DMS79 treated with DMSO at 0.1 percent for 48 hours (cell line): ENCODE measurements around the gene FLT1.
A peak's percentile ranks its signal among the peaks of the same experiment; 100 is the strongest.

Source experiments
- DNase-seq: peaks from one replicate; lab custom pipeline; 2025; lab: John Stamatoyannopoulos, UW

FLT1 gene

DNA sequence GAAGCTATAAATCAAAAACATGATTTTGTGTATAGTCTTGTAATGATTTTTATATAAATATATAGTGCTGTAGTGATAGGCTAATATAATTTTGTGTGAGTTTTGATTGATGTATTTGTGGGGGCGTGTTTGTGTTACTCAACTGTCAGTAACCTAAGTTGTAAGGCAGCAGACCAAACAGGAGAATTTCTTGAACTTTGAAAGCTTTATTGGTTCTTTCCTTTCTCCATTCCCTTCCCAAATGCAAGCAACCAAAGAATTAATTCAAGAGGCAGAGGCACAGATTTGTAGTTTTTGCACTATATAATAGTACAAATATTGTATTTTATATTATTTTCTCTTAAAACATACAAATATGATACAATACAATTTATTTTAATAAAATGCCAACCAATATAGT, 109.6 kb downstream of the FLT1 start:
- DNase-seq = no peak

DNA sequence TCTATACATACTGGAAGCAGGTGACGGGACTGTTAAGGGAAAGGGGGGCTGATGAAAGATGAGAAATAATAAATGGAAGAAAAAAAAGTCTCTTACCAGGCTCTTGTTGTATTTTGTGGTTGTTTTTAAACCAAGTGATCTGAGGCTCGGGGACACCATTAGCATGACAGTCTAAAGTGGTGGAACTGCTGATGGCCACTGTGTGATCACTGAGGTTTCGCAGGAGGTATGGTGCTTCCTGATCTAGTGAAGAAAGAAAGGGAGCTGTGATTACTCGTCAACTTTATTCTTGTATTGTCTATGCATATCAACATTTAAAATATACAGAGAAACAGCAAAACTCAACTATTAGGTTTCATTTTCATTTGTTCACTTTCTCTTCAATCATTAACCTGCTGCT, 110.1 kb downstream of the FLT1 start:
- no peak for DNase-seq

DNA sequence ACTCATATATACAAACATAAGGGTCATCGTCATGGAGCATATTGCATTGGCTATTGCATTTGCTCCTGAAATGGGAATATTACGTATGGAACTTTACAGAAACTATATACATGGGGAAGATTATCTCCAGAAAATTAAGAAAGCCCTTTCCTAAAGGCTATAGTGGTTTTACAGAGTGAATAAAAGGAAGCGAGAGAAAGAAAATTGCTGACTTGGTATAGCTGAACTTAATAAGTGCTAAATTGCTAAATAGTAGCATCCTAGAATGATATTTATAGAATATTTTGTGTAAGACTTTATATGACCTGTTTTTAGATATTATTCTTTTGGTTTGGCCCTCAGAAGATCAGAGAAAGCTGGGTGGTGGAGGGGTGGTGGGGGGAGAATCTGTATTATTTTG, 114.6 kb downstream of the FLT1 start:
- no peak for DNase-seq

DNA sequence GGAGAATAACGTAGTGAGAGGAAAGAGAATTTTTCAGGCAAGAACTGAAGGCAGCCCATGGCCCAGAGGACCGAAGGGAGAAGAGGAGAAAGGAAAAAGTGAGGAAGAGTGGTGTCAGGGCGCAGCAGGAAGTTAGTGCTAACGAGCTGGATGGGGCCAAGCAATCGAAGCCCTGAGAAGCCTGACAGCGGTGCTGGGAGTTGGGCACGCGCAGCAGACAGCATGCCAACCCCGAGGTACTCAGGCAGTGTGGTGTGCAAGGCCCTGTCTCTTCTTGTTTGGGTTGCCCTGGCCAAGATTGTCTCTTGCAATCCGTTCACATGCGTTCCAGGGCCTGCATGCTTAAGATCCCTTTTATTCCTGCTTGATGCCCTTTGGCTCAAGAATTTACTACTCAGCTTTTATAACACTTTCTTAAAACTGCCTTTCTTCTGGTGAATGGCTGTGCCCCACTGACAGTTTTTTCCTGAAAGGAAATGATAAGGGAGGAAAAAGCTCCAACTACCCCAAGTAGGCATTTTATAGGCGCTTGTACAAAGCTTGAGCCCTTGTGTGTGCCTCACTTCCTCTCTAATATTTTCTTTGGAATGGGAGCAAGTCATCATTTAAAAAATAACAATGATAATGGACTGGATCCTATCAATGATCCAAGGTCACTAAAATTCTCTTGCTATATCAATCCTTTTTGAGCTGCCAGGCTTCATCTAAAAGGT, 115.4 kb downstream of the FLT1 start:
- DNase-seq = no peak

DNA sequence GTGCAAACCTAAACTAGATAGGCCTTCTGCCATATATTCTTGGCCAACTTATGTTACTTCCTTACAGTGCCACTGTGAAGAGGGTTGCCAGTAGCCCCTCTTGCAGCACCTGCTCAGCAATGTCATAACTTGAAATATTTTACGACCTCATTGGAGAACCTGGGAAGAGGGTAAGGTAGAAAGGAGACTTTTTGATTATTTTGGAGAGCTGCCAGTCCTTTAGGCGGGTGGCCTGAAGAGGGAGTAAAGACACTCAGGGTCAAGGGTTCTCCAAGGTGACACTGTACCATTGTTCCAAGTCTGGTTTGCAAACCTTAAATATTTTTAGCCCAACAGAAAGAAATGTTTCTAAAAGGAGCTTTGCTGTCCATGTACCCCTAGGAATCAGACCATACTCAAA, 118.3 kb downstream of the FLT1 start:
- peak; percentile 95 for DNase-seq

DNA sequence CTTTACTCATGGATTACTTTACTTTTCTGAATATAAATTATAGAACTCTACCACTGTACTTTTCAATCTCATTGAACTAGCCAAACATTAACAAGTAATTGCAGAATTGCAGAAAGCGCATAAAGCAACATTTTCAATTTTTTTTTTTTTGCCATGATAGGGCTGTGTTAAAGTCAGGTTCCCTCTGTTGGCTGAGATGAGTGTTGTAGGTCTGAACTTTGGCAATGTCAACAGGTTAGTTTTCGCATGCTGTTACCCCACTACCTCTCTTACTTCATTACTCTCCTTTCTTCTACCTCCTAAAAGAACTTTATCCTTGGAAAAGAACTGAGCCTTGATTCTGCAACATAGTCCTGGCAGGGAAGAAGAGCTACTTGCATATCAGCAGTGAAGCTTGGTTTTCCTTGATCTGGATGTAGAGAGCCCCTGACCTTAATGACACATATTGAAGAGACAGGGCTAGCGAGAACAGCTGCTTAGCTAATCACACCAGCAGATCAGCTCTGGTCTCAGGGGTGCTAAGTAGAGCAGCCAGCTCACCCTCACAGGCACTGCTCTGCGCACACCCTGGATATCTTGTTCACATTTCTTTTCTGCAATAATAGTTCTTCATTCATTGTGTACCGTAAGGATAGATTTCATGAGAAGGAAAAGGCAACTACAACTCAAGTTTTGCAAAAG, 119.5 kb downstream of the FLT1 start:
- DNase-seq = peak; percentile 14

DNA sequence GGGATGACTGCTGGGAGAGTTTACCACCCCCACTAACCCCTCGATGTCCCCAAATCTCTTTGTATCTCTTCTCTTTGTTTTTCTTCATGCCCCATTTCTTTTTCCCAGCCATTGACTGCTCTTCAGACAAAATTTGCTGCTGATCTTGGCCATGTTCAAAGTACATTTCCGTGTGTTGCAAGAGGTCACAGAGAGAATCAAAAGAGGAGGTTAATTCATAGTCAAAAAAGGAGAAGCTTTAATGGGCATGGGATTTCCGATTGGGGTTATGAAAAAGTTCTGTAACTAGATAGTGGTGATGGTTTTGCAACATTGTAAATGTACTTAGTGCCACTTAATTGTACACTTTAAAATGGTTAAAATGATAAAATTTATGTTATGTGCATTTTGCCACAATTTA, 121.1 kb downstream of the FLT1 start:
- no peak for DNase-seq

DNA sequence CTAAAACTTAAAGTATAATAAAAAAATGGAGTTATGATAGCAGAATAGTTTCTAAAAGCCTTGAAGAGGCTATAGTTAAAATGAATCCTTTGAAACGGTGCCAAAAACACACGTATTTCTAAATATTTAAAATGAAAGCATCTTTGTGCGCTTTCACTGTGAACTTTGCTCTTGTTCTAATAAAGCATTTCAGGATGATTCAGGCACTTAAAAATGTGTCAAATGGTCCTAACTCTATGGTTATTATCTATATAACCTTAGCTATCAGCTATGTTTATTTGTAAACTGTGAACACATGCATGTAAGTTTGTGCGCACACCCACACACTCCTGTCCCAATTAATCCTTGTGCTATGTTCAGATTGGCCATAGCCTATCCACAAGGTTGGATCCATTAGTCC, 124.5 kb downstream of the FLT1 start:
- DNase-seq = no peak

DNA sequence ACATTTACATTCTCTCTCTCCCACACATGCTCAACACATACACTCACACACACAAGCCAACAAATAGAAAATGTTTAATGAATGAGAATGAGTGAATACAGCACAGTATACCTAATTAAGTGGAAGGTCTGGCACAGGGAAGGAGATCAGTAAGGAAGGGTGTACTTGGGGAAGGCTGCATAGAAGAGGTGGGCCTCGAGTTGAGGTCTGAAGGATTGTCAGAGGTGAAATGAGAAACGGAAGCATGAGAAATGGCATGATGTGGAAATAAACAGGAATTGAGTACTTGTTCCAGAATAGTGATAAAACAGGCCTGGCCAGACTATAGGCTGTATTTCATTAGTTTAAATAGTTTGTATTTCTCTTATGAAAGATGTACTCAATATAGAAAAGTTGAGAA, 136.2 kb downstream of the FLT1 start:
- DNase-seq = no peak

DNA sequence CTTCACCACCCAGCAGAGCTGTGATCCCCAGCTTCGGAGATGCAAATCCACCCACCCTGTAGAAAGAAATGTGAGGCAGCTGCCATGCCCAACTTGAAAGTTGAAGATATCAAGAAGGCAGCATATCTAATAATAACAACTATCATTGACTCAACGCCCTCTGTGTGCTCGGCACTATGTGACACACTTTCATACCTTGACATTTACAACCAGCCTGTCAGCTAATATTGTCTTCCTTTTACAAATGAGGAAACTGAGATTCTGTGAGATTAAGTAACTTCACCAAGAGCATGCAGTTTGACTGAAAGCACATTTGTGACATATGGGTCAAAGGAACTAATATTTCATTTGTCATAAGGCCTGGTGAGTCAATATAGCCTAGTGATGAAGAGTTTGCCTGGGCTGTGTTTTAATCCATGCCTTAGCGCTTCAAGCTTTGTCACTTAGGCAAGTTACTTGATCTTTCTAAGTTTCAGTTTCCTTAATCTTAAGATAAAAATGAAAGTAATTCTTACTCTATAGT, 137.0 kb downstream of the FLT1 start:
- no peak for DNase-seq

DNA sequence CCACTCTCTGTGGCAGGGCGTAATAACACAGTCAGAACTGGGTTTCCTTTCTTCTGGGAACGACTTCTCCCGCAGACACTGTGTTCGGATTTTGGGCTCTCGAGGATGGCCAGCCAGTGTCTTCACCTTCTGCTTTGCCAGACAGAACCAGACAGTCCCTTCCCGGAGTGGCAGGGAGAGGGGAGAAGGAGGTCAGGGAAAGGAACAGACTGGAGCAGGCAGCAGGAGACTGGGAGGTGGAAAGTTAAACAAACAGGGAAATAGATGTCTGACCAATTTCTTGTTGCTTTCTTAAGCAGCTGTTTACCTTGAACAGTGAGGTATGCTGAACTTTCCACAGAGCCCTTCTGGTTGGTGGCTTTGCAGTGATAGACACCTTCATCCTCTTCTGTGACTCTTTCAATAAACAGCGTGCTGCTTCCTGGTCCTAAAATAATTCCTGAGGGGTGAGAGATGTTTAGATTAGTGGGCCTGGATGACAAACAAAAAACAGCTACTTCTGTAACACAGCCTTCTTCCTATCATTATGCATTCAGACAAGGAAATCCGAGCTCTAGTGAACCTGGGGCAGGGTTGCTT, 137.6 kb downstream of the FLT1 start:
- no peak for DNase-seq

DNA sequence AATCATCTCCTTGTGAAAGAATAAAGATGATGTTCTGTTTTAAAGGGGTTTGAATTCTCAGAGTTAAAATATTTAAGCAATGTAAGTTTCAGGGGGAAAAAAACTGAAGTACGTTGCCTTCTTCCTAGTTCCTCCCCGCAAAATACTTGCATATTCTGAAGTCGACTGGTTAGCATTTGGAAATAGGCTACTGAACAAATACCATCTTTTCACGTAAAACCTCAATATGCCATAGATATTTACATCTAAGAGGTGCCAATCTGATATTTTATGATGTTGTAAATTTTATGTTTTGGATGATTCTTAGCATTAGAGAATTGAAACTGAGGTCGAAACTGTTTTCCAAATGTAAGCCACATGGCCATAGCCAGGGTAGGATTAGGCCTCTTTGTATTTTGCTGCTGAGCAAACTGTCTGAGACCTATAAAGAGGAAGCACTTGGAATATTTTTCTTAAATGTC, 138.3 kb downstream of the FLT1 start:
- no peak for DNase-seq

DNA sequence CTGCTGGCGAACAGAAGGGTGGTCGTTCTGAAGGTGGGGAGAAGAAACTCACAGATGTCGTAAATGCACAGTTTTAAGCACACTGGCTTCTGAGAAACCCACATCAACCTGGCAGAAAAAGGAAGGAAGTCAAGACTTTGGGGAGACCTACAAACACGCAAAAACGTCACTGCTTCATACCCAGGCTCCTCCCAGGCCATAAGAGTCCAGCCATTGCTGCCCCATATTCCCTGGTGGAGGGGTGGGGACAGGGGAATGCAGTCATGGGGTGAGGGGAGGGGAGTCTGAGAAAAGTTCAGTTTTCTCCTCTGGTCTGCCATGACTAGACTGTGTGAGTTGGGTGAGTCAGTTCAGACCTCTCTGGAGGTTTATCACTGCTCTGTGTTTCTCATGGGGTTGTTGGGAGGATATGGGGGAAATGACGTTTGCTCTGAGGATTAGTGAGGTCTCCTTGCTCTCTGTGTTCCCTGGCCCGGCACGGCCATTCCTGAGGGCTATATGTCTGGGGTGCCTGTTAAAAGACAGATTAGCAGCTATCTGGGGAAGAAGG, 139.0 kb downstream of the FLT1 start:
- no peak for DNase-seq

DNA sequence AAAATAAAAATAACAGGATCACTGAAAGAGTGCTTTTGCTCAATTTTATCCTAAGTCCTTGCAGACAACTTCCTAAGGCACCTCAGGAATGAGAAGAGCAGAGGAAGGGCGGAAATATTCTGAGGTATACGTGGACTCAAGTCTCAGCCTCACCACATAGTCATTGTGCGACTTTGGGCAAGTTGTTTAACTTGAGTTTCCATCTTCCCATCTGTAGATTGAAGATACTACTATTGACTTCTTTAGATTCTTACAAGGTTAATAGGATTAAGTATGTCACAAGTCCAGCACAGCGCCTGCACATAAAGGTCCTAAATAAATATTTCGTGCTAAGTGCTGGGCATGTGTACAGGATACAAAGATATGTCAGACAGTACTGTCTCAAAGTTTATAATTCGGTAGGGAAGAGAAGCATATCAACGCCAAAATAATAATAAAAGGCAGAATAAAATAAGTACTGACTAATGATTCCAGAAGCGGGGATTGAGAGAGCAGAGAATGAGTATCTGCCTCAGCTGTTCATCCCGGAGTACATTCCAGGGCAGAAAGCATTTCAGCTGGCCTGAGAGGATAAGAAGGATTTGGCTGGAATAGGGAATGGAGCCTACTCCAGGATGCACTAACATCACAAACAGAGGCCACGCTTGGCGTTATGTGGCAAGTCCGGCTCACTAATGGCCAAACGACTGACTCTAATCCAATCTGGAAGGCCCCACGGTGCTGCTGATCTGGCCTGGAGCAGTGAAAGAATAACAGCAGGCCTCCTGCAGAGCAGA, 139.7 kb downstream of the FLT1 start:
- DNase-seq = no peak

DNA sequence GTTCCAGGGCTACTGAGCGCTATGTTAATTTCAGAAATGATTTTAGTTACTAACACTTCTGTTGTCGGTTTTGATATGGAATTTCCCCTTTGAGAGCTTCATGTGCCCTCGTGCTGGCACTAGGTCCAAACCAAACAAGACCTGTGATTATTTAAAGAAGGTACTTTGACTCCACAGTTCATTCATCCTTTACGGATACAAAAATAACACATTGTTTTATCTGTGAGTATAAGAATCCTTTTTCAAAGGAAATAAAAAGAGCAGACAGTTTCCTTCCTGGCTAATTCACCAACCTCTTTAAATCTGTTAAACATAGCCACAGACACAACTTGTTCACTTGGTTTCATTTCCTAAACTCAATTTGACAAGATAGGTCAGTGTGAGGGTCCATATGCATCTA, 141.2 kb downstream of the FLT1 start:
- DNase-seq = no peak

DNA sequence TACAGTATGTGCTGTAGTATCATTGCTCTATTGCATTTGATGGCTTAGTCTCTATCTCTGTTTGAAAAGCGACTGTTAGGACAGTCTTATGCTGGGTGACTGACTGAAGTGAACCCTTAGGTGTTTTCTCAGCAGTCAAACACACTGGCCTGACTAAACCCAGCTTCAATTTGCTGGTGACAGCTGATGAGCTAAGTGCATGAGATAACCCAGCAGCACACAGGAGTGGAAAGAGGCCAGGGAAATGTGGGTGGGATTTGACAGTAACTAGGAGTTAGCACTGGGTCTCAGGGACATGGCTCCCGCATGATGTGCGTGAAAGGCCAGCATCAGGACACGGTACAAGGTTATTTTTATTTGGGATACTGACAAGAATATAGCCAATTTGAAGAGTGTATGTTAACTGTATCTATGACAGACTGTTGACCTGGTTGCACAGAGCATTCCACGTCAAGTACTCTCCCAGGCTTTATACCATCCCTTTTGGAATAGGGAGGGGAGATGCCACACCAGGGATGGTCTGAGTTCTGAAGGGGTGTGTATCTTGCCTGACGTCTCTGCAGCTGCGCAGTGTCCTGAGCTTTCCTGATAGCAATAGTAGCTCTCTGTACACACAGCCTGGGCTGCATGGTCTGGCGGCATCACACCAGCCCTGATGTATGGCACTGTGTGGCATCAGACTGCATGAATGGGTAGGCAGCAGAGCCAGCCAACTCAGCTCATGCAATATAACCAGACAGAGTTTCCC, 144.8 kb downstream of the FLT1 start:
- DNase-seq = no peak

DNA sequence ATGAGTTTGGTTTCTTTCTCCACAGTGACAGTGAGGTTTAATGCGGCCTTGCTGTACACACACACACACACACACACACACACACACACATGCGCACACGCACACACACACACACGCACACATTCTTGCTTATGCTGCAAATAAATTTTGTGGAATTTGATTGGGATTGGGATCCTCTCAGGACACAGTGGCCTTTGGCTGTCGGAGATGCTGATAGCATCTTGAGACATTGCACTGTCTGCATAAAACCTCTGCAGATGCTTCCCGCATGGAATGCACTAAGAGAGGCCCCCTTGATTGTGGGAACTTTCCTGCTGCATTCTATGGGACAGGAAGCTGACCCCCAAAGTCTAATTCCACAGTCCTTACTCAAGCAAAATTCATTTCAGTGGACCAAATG, 145.6 kb downstream of the FLT1 start:
- no peak for DNase-seq

DNA sequence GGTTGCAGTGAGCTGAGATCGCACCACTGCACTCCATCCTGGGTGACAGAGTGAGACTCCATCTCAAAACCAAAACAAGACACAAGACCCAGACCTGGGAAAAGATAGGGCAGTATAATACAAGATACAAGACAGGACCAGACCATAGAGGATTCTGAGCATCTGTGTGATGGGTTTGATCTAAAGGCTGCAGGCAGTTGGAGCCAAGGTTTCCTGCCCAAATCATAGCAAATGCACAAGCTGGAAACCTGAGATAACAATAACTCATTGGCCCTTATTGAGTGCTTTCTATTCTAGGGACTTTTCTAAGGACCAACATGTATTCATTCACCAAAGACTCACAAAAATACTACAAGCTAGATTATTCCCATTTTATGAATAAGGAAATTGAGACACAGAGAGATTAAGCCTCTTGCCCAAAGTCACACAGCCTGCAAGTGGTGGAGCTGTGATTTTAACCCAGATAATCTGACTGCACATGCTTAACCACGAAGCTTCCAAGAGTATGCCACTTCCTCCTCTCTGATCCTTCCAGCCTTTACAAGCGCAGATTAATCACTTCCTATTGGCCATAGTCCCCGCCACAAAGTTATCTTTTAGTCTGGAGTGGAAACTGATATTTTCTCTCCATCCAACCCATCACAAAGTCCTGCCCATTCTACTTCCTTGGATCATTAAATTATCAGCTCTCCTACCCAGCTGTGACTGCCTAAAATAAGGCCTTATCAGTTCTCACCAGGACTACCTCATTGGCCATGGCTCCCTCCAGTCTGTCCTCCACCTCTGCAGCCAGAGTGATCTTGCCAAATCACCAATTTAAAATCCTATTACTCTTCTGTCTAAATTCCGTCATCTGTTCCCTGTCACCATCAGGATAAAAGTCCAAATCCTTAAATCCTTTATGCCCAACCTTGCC, 147.2 kb downstream of the FLT1 start:
- DNase-seq = no peak

DNA sequence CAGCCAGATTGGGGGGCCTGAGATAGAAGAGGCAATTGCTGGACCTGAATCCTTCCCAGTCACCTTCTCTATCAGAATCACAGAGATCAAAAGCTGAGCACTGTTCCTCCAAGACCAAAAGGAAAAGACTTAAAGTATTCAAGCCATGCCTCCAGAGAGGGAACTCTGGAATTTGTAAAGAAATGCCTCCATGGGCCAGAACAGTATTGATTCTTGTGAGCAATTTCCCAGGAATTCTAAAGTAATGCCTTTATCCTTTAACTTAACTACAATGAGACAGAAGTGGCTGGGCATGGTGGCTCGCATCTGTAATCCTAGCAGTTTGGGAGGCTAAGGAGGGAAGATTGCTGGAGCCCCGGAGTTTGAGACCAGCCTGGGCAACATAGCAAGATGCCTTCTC, 148.8 kb downstream of the FLT1 start:
- no peak for DNase-seq

DNA sequence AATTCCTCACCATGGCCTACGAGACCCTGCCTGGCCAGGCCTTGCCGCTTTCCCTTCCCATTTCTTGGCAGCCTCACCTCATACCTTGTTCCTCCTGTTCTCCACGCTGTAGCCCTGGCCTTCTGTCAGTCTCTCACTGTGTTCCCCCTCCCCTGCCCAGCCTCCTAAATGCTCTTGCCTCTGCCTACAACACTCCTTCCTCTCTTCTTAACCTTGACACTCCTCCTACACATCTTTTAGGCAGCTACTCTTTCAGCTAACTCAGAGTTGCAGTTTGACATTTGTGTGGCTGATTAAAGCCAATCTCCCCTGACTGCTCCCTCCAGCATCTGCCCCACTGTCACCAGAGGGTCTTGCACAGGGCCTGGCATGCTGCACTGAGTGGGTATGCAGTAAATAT, 150.8 kb downstream of the FLT1 start:
- no peak for DNase-seq
